Ishikawa (cell line): ENCODE data around the gene GMDS.

Experiments used
- CEBPB ChIP-seq: IDR thresholded peaks from 2 replicates; pipeline ENCODE4 v1.6.1; 2012
- CREB1 ChIP-seq: IDR thresholded peaks from 2 replicates; pipeline ENCODE4 v1.6.1; 2012; ENCODE audit warnings: low read depth
- EGR1 ChIP-seq: IDR thresholded peaks from 2 replicates; pipeline ENCODE4 v1.6.1; 2012
- EP300 ChIP-seq: IDR thresholded peaks from 2 replicates; pipeline ENCODE4 v1.6.1; 2012; ENCODE audit warnings: borderline replicate concordance
- FOXM1 ChIP-seq: IDR thresholded peaks from 2 replicates; pipeline ENCODE4 v1.6.1; 2012; ENCODE audit warnings: low read depth, borderline replicate concordance
- MAX ChIP-seq: IDR thresholded peaks from 2 replicates; pipeline ENCODE4 v1.6.1; 2012
- NFIC ChIP-seq: IDR thresholded peaks from 2 replicates; pipeline ENCODE4 v1.6.1; 2012
- RAD21 ChIP-seq: IDR thresholded peaks from 2 replicates; pipeline ENCODE4 v1.6.1; 2012; ENCODE audit warnings: low read depth
- REST ChIP-seq: IDR thresholded peaks from 2 replicates; pipeline ENCODE4 v1.6.1; 2012; ENCODE audit warnings: low read depth, mild to moderate bottlenecking
- TAF1 ChIP-seq: IDR thresholded peaks from 2 replicates; pipeline ENCODE4 v1.6.1; 2012; ENCODE audit warnings: low read depth, mild to moderate bottlenecking
- TCF12 ChIP-seq: IDR thresholded peaks from 2 replicates; pipeline ENCODE4 v1.6.1; 2012; ENCODE audit warnings: low read depth
- TEAD4 ChIP-seq: IDR thresholded peaks from 2 replicates; pipeline ENCODE4 v1.6.1; 2012
- USF1 ChIP-seq: IDR thresholded peaks from 2 replicates; pipeline ENCODE4 v1.6.1; 2012
- YY1 ChIP-seq: IDR thresholded peaks from 2 replicates; pipeline ENCODE4 v1.6.1; 2012; ENCODE audit warnings: low read depth

- TF ChIP-seq TEAD4: no peak
- no peak for TF ChIP-seq CREB1
- TF ChIP-seq RAD21: no peak
- TF ChIP-seq TAF1: no peak
- no peak for TF ChIP-seq NFIC
- no peak for TF ChIP-seq YY1
- TF ChIP-seq MAX: no peak
- TF ChIP-seq REST: no peak
- TF ChIP-seq FOXM1: no peak
- TF ChIP-seq EP300: no peak
- TF ChIP-seq CEBPB: no peak
- TF ChIP-seq USF1: no peak
- no peak for TF ChIP-seq TCF12
- TF ChIP-seq EGR1: no peak
Measured at GRCh38 chr6:1970151-1970561, 275.2 kb downstream of the GMDS start.
